HAP-1 (cell line): ENCODE data around the gene SERINC5.

Experiments used
- DNase-seq, 2 experiments: peaks; one replicate each; pipeline ENCODE4 v3.0.0-alpha.2; 2016 to 2020; ENCODE audit warnings: low spot score in 2 of 2
- H3K27me3 ChIP-seq: fragments of 250-450 bp; sonication (Bioruptor Pico); 2 replicates; pipeline ENCODE4 v1.5.1; 2020; ENCODE audit warnings: low read depth, mild to moderate bottlenecking, moderate library complexity
- H3K36me3 ChIP-seq: fragments of 250-450 bp; sonication (Bioruptor Pico); replicated peaks from 2 replicates; pipeline ENCODE4 v1.5.1; 2020; ENCODE audit warnings: mild to moderate bottlenecking
- H3K4me1 ChIP-seq: fragments of 250-450 bp; sonication (Bioruptor Pico); 2 replicates; pipeline ENCODE4 v1.5.1; 2020; ENCODE audit warnings: mild to moderate bottlenecking
- H3K4me3 ChIP-seq: fragments of 250-450 bp; sonication (Bioruptor Pico); 2 replicates; pipeline ENCODE4 v1.5.1; 2020; ENCODE audit warnings: mild to moderate bottlenecking, moderate library complexity
- H3K9me3 ChIP-seq: fragments of 250-450 bp; sonication (Bioruptor Pico); 2 replicates; pipeline ENCODE4 v1.5.1; 2020; ENCODE audit warnings: mild to moderate bottlenecking, moderate library complexity
- in situ Hi-C: fragments of 300-500 bp; cut with MboI; formaldehyde crosslinking; loops from 3 replicates; pipeline ENCODE4 v1.14.3; 2020; ENCODE audit warnings: low sequenced_read_pairs, inconsistent platforms, mixed read lengths

The SERINC5 gene

GRCh38 chr5:80246995-80247729 lies 8.7 kb downstream of the SERINC5 start:
- Histone ChIP-seq H3K9me3 (peaks cover 10% of the 10 kb centered on the region), H3K4me3 (no peak overlapping the region), H3K36me3 (no peaks in the 10 kb centered on the region), H3K4me1 (peaks cover 27% of the 10 kb centered on the region), H3K27me3 (no peaks in the 10 kb centered on the region)
- DNase-seq = peak; percentile 39 to 59
- in situ Hi-C loops = no loop called here

DNA sequence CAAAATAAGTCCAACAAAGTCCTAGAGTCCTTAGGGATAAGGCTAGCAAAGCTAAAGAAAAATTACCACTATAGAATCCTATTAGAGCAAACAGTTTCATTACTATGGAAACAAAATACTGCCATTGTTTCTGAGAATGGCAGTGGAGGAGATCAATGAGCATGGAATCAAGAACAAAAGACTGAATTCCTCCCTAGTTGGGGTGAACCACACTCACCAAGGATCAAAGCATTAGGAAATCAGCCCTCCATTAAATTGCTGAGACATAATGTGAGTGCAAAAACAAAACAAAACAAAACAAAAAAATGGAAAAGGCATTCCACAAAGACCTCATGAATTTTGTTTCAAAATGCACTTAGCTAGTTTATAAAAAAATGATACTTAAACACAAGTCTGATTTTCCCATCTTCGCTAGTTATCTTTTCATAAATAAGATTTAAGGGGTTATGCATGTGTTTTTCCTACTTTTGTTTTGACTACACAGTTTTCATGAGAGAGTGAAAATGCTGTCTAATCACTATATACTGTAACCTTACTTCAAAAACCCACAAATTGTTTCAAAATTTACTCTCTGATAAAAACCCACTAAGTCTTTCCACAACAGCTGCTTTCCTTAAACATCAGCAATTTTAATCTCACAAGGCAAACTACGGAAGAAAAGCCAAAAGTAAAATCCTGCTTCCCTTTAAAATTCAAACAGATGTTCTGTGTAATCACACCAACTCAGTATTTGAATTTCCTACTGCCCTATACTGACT lies 9.7 kb downstream of the SERINC5 start:
- peak; percentile 30 to 72 for DNase-seq

GRCh38 chr5:80243567-80243966 lies 12.3 kb downstream of the SERINC5 start:
- Histone ChIP-seq H3K27me3 (no peaks in the 10 kb centered on the region), H3K4me3 (no peak overlapping the region), H3K4me1 (peaks cover 27% of the 10 kb centered on the region), H3K9me3 (peaks cover 10% of the 10 kb centered on the region), H3K36me3 (no peaks in the 10 kb centered on the region)
- DNase-seq = no peak
- in situ Hi-C loops = no loop called here

More for the DNA sequence above, 9.7 kb downstream of the SERINC5 start:
- H3K9me3 ChIP-seq = peaks cover 10% of the 10 kb centered on the region
- in situ Hi-C loops = no loop called here
- H3K4me1 ChIP-seq = peaks cover 27% of the 10 kb centered on the region
- no peak overlapping the region for H3K4me3 ChIP-seq
- H3K36me3 ChIP-seq = no peaks in the 10 kb centered on the region
- no peaks in the 10 kb centered on the region for H3K27me3 ChIP-seq

DNA sequence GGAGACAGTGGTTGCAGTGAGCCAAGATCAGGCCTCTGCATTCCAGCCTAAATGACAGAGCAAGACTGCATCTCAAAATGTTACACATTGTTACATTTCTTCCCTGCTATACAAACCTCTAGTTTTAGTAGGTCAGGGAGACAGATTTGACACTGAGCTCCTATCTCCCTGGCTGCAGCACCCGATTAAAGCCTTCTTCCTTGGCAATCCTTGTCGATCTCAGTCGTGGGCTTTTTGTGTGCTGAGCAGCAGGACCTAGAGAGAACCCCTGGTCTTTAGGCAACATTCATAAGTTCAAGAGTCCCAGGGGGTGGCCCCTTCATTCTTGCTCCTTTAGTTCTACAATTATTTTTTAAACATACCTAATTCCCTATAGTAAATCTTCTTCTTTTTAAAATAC lies 13.0 kb downstream of the SERINC5 start:
- H3K4me1 ChIP-seq = peaks cover 27% of the 10 kb centered on the region
- H3K27me3 ChIP-seq = no peaks in the 10 kb centered on the region
- in situ Hi-C loops = no loop called here
- H3K9me3 ChIP-seq = peaks cover 10% of the 10 kb centered on the region
- H3K4me3 ChIP-seq = no peak overlapping the region
- no peak for DNase-seq
- H3K36me3 ChIP-seq = no peaks in the 10 kb centered on the region

DNA sequence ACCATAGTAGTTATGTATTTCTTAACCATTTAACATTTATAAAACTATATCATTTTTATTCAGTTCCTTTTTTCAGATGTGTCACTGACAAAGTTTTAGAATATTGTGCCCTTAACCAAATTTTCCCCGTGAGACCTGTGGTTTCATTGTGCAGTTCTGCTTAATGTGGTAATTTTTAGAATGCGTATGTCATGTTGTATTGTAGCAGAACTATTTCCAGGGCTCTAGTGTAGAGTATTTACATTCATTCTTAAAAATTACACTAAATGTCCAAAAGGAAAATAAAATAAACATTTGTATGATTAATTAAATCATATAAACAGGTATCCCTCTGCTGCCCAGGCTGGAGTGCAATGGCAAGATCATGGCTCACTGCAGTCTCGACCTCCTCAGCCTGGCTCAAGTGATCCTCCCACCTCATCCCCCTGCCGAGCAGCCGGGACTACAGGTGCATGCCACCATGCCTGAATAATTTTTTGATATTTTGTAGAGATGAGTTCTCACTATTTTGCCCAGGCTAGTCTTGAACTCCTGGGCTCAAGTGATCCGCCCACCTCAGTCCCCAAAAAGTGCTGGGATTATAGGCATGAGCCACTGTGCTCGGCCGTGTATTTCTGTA lies 15.4 kb downstream of the SERINC5 start:
- Histone ChIP-seq H3K36me3 (no peaks in the 10 kb centered on the region), H3K9me3 (peaks cover 10% of the 10 kb centered on the region), H3K27me3 (no peaks in the 10 kb centered on the region), H3K4me3 (no peak overlapping the region), H3K4me1 (peaks cover 7% of the 10 kb centered on the region)
- in situ Hi-C loops = no loop called here
- no peak for DNase-seq

GRCh38 chr5:80239680-80240367 lies 16.0 kb downstream of the SERINC5 start:
- Histone ChIP-seq H3K36me3 (no peaks in the 10 kb centered on the region), H3K4me3 (no peak overlapping the region), H3K27me3 (no peaks in the 10 kb centered on the region), H3K9me3 (peaks cover 10% of the 10 kb centered on the region), H3K4me1 (peaks cover 4% of the 10 kb centered on the region)
- DNase-seq = no peak
- in situ Hi-C loops = no loop called here

DNA sequence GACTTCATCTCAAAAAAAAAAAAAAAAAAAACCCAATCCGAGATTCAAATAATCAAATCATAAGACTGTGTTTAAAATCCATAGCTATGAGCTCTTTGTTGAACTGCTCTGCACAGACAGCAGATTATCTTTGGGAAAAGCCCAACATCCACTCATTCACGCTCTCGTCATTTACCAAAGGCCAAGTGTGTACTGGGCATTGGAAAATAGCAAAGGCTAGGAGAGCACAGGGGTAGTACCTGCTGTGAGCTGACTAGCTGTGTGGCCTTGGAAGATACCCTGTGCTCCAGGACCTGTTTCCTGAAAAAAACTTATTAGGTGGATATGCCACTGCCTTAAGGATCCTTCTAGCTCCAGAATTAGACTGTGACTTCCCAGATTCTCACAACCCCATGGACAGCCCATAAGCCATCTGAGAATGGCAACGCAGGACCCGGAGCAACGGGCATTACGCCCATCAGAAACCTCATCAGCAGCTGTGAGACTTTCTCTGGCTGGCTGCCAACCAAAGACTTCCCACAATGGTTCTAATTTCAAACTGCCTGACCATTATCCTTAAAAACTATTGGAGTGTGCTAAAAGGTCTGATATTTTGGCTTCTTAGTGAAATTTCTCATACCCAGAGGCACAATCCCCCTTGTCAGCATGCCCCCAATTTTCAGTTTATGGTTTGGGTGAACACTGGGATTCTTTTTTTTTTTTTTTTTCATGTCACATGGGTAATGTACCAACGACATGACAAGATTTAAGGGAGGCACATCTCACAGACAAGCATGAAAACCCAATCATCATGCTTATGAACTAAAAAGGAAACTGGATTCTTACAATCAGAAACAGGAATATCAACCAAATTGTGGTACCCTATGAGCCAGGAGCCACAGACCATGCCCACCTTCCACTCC lies 16.8 kb downstream of the SERINC5 start:
- Histone ChIP-seq H3K4me3 (no peak overlapping the region), H3K36me3 (no peaks in the 10 kb centered on the region), H3K4me1 (peaks cover 11% of the 10 kb centered on the region), H3K27me3 (no peaks in the 10 kb centered on the region), H3K9me3 (peaks cover 10% of the 10 kb centered on the region)
- in situ Hi-C loops = no loop called here
- peak in 1 of 2 experiments; percentile 65 for DNase-seq

DNA sequence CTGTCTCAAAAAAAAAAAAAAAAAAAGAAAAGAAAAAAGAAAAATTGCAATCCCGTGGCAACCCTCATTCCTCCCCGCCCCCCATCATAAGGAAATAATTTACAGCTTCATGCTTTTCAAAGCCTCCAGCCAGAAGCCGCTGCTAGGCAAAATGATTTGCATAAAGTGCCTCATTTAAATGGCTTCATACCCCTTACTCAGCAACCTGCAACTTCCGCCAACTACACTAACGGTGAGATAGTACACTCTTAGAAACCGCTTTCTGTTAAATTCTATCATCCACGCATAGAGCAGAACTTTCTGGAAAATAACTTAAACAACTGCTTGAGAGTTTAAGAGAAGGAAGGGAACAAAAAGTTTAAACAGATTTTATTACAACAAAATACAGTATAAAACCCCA lies 17.8 kb downstream of the SERINC5 start:
- Histone ChIP-seq H3K9me3 (peaks cover 5% of the 10 kb centered on the region; the same call in 1 of the 2 replicates), H3K36me3 (no peaks in the 10 kb centered on the region), H3K4me1 (peaks cover 20% of the 10 kb centered on the region), H3K27me3 (no peaks in the 10 kb centered on the region), H3K4me3 (no peak overlapping the region)
- in situ Hi-C loops = no loop called here
- no peak for DNase-seq

- Histone ChIP-seq H3K27me3 (no peaks in the 10 kb centered on the region), H3K9me3 (no peaks in the 10 kb centered on the region), H3K36me3 (no peaks in the 10 kb centered on the region), H3K4me1 (peaks cover 20% of the 10 kb centered on the region), H3K4me3 (no peak overlapping the region)
- in situ Hi-C loops = no loop called here
- DNase-seq = no peak
Measured at GRCh38 chr5:80237243-80237642, 18.6 kb downstream of the SERINC5 start.

GRCh38 chr5:80234116-80234948 lies 21.5 kb downstream of the SERINC5 start:
- Histone ChIP-seq H3K4me3 (no peak overlapping the region), H3K27me3 (no peaks in the 10 kb centered on the region), H3K36me3 (no peaks in the 10 kb centered on the region), H3K4me1 (peaks cover 32% of the 10 kb centered on the region), H3K9me3 (no peaks in the 10 kb centered on the region)
- in situ Hi-C loops = no loop called here
- DNase-seq = peak; percentile 39 to 79

DNA sequence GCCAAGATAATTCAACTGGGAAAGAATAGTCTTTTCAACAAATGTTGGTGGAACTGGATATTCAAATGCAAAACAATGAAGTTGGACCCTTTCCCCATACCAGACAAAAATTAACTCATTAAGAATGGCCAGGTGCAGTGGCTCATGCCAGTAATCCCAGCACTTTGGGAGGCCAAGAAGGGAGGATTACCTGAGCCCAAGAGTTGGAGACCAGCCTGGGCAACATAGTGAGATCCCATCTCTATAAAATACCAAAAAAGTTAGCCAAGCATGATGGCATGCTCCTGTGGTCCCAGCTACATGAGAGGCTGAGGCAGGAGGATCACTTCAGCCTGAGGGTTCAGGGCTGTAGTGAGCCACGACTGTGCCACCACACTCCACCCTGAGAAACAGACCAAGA lies 24.2 kb downstream of the SERINC5 start:
- DNase-seq = peak in 1 of 2 experiments; percentile 22
- no peak overlapping the region for H3K4me3 ChIP-seq
- peaks cover 29% of the 10 kb centered on the region for H3K4me1 ChIP-seq
- H3K9me3 ChIP-seq = no peaks in the 10 kb centered on the region
- H3K27me3 ChIP-seq = no peaks in the 10 kb centered on the region
- in situ Hi-C loops = no loop called here
- no peaks in the 10 kb centered on the region for H3K36me3 ChIP-seq

DNA sequence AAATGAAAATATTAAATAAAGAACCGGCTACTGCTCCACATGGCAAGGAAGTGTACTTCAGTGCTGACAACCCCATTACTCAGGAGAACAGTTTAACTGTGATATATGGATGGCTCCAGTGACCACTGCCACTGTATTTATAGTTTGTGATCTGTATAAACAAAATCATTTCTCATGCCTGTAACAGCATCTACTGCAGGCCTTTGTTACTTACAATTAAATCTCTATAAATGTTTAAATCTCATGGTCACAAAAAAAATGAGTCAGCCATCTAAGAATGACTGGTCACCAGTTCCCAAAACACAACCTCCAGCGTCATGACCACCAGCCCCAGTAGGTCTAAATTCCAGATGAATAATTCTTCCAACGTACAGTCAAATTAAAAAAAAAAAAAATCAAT lies 24.6 kb downstream of the SERINC5 start:
- Histone ChIP-seq H3K4me1 (peaks cover 29% of the 10 kb centered on the region), H3K27me3 (no peaks in the 10 kb centered on the region), H3K4me3 (no peak overlapping the region), H3K36me3 (no peaks in the 10 kb centered on the region), H3K9me3 (no peaks in the 10 kb centered on the region)
- DNase-seq = no peak
- in situ Hi-C loops = no loop called here
